HepG2 (cell line): ENCODE results near the gene TSGA10. TPM values are rescaled to one million over a fixed set of nuclear protein-coding genes. Genes with fewer than 3 reads are reported as not detected.

Experiments
- ATF6 ChIP-seq: sonication (generic); formaldehyde crosslinking; conservative IDR thresholded peaks from 2 replicates; pipeline ENCODE4 v1.4.0; 2020; ENCODE audit warnings: missing genetic modification reagents
- BRF2 ChIP-seq: sonication (generic); formaldehyde crosslinking; IDR thresholded peaks from 2 replicates; pipeline ENCODE4 v1.8.1; 2022; ENCODE audit warnings: mild to moderate bottlenecking, missing genetic modification reagents
- EHMT2 ChIP-seq: fragments of 200-600 bp; sonication (generic); IDR thresholded peaks from 2 replicates; pipeline ENCODE4 v1.7.0; 2017; ENCODE audit warnings: antibody characterized with exemption, low read depth, low read length, borderline replicate concordance
- ETV5 ChIP-seq: IDR thresholded peaks from 2 replicates; pipeline ENCODE4 v1.6.1; 2018; ENCODE audit warnings: missing biosample characterization, missing genetic modification reagents, inconsistent platforms, borderline replicate concordance
- FOXJ3 ChIP-seq: sonication (generic); formaldehyde crosslinking; IDR thresholded peaks from 2 replicates; pipeline ENCODE4 v1.4.0; 2020; ENCODE audit warnings: missing genetic modification reagents, mild to moderate bottlenecking, borderline replicate concordance
- HOXA3 ChIP-seq: sonication (generic); formaldehyde crosslinking; IDR thresholded peaks from 2 replicates; pipeline ENCODE4 v1.5.0; 2020; ENCODE audit warnings: missing genetic modification reagents
- KDM1A ChIP-seq: IDR thresholded peaks from 2 replicates; pipeline ENCODE4 v1.6.1; 2016; ENCODE audit warnings: missing compliant biosample characterization
- MAZ ChIP-seq, 2 experiments: sonication (generic) in 1 of 2; formaldehyde crosslinking in 1 of 2; IDR thresholded peaks; 2 replicates each; pipeline versions ENCODE4 v1.5.0 to v1.6.1; 2012 to 2020; ENCODE audit warnings: low read depth in 2 of 2, mild to moderate bottlenecking in 2 of 2, borderline replicate concordance in 1 of 2, improper control_type of control experiment in 1 of 2, low read length in 1 of 2, missing genetic modification reagents in 1 of 2, moderate library complexity in 1 of 2
- MED1 ChIP-seq: sonication (generic); formaldehyde crosslinking; IDR thresholded peaks from 2 replicates; pipeline ENCODE4 v1.4.0; 2020; ENCODE audit warnings: missing genetic modification reagents
- MXD4 ChIP-seq: IDR thresholded peaks from 2 replicates; pipeline ENCODE4 v1.6.1; 2016; ENCODE audit warnings: mild to moderate bottlenecking, missing biosample characterization, missing genetic modification reagents
- NR1H2 ChIP-seq: sonication (generic); formaldehyde crosslinking; IDR thresholded peaks from 2 replicates; pipeline ENCODE4 v1.8.1; 2022; ENCODE audit warnings: low read depth, missing genetic modification reagents, borderline replicate concordance
- PHF5A ChIP-seq: IDR thresholded peaks from one replicate; pipeline ENCODE4 v1.6.1; 2018; ENCODE audit warnings: low read depth, missing genetic modification reagents; ENCODE audit not compliant: unreplicated experiment
- POGZ ChIP-seq: sonication (generic); formaldehyde crosslinking; IDR thresholded peaks from 2 replicates; pipeline ENCODE4 v1.4.0; 2020; ENCODE audit warnings: mild to moderate bottlenecking, missing genetic modification reagents
- PPARG ChIP-seq: conservative IDR thresholded peaks from 2 replicates; pipeline ENCODE4 v1.6.1; 2016; ENCODE audit warnings: missing biosample characterization, missing genetic modification reagents
- TBX2 ChIP-seq: sonication (generic); formaldehyde crosslinking; IDR thresholded peaks from 2 replicates; pipeline ENCODE4 v1.5.0; 2020; ENCODE audit warnings: missing genetic modification reagents, mild to moderate bottlenecking, borderline replicate concordance
- YEATS4 ChIP-seq: sonication (generic); formaldehyde crosslinking; IDR thresholded peaks from 2 replicates; pipeline ENCODE4 v1.4.0; 2020; ENCODE audit warnings: missing genetic modification reagents, borderline replicate concordance
- ZNF274 ChIP-seq: sonication (generic); formaldehyde crosslinking; IDR thresholded peaks from 2 replicates; pipeline ENCODE4 v1.5.1; 2020; ENCODE audit warnings: mild to moderate bottlenecking, missing genetic modification reagents
- ZNF296 ChIP-seq: sonication (generic); formaldehyde crosslinking; conservative IDR thresholded peaks from 2 replicates; pipeline ENCODE4 v1.5.0; 2020; ENCODE audit warnings: mild to moderate bottlenecking, missing genetic modification reagents
- ZNF343 ChIP-seq: sonication (generic); formaldehyde crosslinking; IDR thresholded peaks from 2 replicates; pipeline ENCODE4 v1.4.0; 2020; ENCODE audit warnings: mild to moderate bottlenecking, missing genetic modification reagents
- ZNF446 ChIP-seq: sonication (generic); formaldehyde crosslinking; IDR thresholded peaks from 2 replicates; pipeline ENCODE4 v1.5.0; 2020; ENCODE audit warnings: mild to moderate bottlenecking, missing genetic modification reagents
- ZXDC ChIP-seq: sonication (generic); formaldehyde crosslinking; IDR thresholded peaks from 2 replicates; pipeline ENCODE4 v1.5.0; 2020; ENCODE audit warnings: mild to moderate bottlenecking, missing genetic modification reagents
- polyA plus RNA-seq, 8 experiments: library from polyadenylated mRNA; depleted of rRNA in 3 of 8; stranded (reverse) in 7 of 8; unstranded in 1 of 8; fragments of >200 nt; fragmentation: Illumina TruSeq in 4 of 8; extraction: Trizol in 4 of 8; gene quantifications; 2 replicates each; pipeline versions ENCODE4 v1.2.1 to v1.2.3, GENCODE V29; 2011 to 2016; ENCODE audit warnings: low read depth in 4 of 8, missing spikeins in 1 of 8, mixed read lengths in 1 of 8; ENCODE audit not compliant: insufficient read depth in 1 of 8
- total RNA-seq, 5 experiments: library from RNA; depleted of rRNA; stranded (reverse); fragments of >200 nt; fragmentation: Illumina TruSeq; extraction: Trizol; gene quantifications; 2 replicates each; pipeline ENCODE4 v1.2.3, GENCODE V29; 2016; ENCODE audit warnings: low read depth in 1 of 5

Gene TSGA10
- total and polyA plus RNA-seq, 2 of the 13 experiments (the other 11 are each of a cell fraction or from before 2014, with no cell fraction given), result 4.7 to 13.1 TPM

- TF ChIP-seq ATF6 (CRISPR knock-in tag), result peak; percentile 41; the same call in 1 of the 2 replicates
- peak; percentile 92 for TF ChIP-seq MED1 (CRISPR knock-in tag)
- peak; percentile 84 for TF ChIP-seq ZNF296
- TF ChIP-seq MAZ (IDR thresholded peaks at IDR 0.05; ENCODE audit: borderline replicate concordance, low read depth, low read length), result peak; percentile 96
- peak; percentile 84 for TF ChIP-seq MAZ (CRISPR knock-in tag; IDR thresholded peaks at IDR 0.05; ENCODE audit: low read depth)
- peak; percentile 94 for TF ChIP-seq MXD4 (CRISPR knock-in tag)
- TF ChIP-seq ZNF446 (CRISPR knock-in tag), result peak; percentile 79; the same call in 1 of the 2 replicates
- peak; percentile 99 for TF ChIP-seq PHF5A (CRISPR knock-in tag)
- no peak; the same call in 1 of the 2 replicates for TF ChIP-seq BRF2 (CRISPR knock-in tag)
- TF ChIP-seq POGZ (CRISPR knock-in tag), result peak; percentile 98
- TF ChIP-seq ZXDC (CRISPR knock-in tag), result peak; percentile 93
- TF ChIP-seq TBX2 (CRISPR knock-in tag), result peak; percentile 87
- TF ChIP-seq YEATS4 (CRISPR knock-in tag), result peak; percentile 97
- peak; percentile 83 for TF ChIP-seq ZNF343 (CRISPR knock-in tag)
- TF ChIP-seq FOXJ3 (CRISPR knock-in tag), result peak; percentile 69; the same call in 1 of the 2 replicates
- peak; percentile 97 for TF ChIP-seq HOXA3 (CRISPR knock-in tag)
- TF ChIP-seq ETV5 (CRISPR knock-in tag), result peak; percentile 91
- peak; percentile 80; the same call in 1 of the 2 replicates for TF ChIP-seq EHMT2
- peak; percentile 99 for TF ChIP-seq ZNF274
- no peak for TF ChIP-seq NR1H2 (CRISPR knock-in tag)
- no peak for TF ChIP-seq KDM1A
- TF ChIP-seq PPARG, result peak; percentile 76
These were observed 26.2 kb upstream of the TSGA10 start, which contains the start of the genes MITD1 and MRPL30 (continued) for GRCh38 chr2:99180755-99181623.
